Brain pericyte (primary cell): ENCODE measurements around the gene KIF3A.

ENCODE experiments used
- DNase-seq: peaks from one replicate; pipeline ENCODE4 v3.0.0-alpha.2; 2012; ENCODE audit warnings: low read depth, low spot score

Gene KIF3A

DNA sequence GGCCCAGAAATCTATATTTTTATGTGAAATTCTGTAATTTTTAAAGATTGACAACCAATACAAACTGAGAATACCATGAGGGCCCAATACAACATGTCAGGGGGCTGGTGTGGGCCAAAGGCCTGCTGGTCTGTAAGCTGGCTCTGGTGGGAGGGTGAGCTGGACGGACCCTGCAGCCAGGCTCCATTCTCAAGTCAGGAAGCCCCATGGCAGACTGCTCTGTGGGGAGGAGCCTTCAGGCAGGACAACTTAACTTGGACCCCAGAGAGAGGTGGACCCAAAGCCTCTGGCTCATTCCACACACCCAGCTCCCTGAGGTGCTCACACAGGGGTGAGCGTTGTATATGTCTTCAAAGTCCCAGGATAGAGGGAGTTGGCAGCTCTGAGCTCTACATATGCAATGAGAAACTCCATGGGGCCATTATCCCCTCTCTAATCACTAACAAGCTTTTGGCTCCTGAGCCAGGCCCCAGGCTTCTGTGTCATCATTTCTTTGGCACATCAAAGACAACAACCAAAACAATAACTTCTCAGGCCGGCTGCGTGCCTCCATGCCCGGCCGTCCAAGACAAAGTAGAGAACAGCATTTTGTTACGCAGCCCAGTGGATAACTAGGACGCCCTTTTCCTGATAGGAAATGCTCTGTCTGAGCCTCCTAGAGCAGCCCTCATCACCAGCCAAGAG is 33.3 kb upstream of the KIF3A start:
- DNase-seq = no peak

GRCh38 chr5:132768485-132768868 is 31.1 kb upstream of the KIF3A start:
- DNase-seq = no peak

- no peak for DNase-seq
Measured at GRCh38 chr5:132767150-132767549, 29.8 kb upstream of the KIF3A start.

- DNase-seq = no peak
Measured at GRCh38 chr5:132766806-132767055, 29.4 kb upstream of the KIF3A start.

DNA sequence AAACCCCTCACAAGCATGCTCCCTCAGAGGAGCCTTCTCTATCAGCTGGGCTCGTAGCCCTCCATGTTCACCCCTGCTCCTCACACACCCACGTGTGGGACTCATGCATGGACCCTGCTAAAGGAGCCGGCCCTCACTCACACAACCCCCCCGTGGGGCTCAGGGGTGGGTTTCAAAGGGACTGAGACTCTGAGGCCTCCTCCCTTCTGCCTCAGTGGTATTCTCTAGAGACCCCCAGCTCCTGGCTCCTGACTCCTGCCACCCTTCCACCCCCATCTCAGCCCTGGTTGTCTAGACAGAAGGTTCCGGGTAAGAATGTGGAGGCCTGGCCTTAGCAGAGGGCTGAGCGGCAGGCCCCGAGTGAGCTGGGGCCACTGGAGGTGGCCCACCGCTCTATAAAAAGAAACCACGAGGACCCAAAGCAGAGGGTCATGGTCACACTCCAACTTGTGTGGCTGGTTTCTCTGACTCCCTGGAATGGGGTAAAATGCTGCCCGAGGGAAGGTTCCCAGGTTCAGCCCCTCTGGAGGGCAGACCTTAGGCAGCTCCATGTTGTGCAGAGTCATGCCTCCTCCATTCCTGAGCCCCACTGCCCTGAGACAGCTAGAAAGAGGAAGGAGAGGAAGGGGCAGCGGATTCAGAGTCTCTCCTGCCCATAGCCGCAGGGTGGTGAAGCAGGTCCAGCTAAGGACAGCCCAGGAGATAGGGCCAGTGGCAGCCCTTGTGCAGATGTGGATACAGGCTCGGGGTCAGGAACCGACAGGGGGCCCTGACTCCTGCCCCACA is 28.9 kb upstream of the KIF3A start:
- DNase-seq = no peak

GRCh38 chr5:132765311-132766019 is 28.1 kb upstream of the KIF3A start:
- no peak for DNase-seq

GRCh38 chr5:132764671-132765238 is 27.4 kb upstream of the KIF3A start:
- no peak for DNase-seq

DNA sequence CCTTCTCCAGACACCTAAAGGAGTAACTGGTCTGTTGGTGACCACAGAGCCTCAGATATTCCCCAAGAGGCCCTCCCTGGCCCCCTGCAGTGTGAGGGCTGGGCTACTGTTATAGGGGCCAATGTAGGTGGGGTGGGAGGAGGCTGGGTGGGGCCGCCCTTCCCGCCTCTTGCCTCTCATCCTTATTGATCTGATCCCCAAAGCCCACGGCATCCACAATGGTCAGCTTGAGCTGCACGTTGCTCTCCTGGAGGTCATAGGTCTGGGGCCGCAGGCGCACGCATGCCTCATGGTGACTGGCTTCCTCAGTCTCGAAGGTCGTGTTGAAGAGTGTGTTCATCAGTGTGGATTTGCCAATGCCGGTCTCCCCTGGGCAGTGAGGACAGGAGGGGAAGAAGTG is 26.7 kb upstream of the KIF3A start:
- no peak for DNase-seq

DNA sequence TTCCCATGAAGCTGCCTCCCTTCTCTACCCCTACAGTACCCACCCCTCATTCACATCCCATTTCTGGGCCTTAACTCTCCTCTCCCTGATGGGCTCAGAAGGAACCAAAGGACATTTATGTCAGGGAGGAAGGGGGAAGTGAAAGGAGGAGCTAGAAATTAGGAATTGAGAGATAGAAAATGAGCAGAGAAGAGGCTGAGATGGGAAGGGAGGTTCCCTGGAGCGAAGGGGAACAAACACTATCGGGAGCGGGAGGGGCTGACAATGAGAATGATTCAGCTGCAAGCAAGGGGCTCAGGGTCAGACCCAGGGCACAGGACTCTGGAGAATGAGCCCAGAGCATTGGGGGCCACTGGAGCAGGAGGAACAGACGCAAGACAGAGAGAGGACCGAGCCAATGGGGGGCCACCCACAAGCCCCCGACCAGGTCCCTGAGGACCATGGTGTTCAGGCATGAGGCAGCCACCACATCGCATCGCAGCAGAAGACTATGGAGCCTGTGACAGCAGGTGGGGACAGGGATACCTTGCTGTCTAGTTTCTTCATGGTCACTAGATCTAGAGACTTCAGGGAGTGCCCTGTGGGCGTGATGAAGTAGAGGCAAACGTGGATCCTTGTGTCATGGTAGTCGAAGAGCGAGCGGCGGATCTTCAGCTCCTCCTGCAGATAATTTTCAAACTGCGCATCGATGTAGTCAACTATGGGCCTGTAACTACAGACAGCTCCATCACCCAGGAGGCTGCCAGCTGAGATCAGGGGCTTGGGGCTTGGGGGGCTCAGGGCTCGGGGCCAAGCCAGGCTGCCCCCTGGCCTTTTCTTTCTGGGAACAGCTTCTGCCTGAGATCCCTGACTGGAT is 26.1 kb upstream of the KIF3A start:
- DNase-seq = no peak

- DNase-seq = no peak
Measured at GRCh38 chr5:132762246-132763000, 25.1 kb upstream of the KIF3A start.

DNA sequence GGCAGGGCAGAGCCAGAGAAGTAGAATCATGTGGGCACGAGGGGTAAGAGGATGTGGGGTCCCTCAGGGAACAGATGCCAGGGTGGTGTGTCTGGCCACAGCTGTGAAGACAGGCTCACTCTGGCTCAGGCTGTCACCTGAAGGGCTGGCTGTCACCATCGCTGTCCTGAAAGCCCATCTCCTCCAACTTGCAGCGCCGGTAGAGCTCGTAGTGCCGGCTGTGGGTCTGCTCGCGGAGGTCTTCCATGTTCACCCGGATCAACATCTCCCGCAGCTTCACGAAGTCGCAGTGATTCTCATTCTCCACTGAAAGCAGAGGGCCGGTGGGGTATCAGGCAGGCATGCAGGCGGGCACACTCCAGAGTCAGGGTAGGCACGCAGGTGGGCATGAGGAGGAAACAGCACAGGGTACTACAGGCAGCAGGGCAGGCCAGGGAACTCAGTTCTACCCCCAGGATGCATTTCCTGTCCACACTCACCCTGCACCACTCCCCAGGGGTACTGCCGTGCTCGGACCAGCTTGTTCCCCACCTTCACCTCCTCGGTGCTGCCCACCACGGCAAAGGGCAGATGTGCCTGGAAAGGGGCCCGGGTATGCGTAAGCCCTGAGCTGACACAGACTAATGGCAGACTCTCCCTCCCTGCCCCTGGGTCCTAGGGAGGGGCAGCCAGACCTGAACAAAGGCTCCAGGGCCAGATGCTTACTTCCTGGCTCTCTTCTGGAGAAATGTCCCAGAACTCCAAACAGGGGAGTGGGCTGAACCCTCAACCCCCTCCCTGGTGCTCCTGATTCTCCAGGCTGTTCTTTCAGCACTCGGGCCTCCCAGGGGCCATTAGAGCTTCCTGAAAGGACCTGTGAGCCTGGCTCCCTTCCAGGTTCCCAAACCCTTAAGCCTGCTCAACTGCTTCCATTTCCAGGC is 24.2 kb upstream of the KIF3A start:
- DNase-seq = no peak

DNA sequence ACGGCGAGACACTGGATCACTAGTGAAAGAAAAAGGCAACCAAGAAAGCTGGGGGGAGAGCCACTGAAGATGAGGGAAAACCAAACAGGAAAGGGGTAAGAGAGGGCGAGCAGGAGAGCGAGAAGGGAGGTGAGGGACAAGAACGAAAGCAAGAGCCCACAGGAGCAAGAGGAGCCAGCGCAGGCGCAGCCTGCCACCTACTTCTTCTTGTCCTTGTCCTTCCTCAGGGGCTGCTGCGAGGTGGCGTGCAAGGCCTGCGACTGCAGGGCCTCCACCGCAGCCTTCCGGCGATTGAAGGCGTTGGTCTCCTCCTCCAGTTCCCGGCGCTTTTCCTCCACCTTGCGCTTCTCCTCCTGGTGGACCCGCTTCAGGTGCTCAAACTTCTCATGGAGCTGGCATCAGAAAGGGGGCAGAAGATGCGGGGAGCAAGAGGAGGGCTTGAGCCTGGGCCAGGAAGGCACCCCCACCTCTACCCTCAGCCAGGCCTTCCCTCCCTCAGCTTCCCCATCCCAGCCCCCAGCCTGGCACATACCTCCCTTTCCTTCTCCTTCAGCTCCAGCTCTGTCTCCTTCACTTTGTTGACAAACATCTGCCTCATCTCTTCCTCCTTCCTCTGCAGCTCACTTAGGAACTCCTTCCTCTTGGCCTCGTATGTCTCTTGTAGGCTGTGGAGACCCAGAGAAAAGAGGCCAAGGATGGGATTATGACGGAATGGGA is 23.4 kb upstream of the KIF3A start:
- no peak for DNase-seq

GRCh38 chr5:132760049-132760420 is 22.7 kb upstream of the KIF3A start:
- DNase-seq = no peak

- DNase-seq = no peak
Measured at GRCh38 chr5:132759114-132760048, 22.0 kb upstream of the KIF3A start.

- DNase-seq = no peak
Measured at GRCh38 chr5:132758451-132758850, 21.1 kb upstream of the KIF3A start.

DNA sequence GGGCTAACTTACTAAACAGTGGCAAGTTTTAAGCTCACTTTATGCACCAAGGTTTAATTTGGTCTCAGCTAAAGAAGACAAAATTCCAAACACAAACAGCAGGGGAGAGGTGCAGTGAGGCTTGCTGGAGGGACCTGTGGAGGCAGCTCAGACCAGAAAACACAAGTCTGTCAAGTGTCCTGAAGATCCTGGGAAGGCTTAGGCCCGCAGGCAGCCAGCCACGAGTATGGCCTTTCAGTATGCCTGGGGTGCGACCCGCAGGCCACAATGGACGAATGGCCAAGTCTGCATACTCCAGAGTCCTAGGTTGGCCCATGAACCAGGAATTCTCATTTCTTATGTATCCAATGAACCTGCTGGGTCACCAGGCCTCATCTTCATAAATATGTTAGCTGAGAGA is 19.2 kb upstream of the KIF3A start:
- no peak for DNase-seq

DNA sequence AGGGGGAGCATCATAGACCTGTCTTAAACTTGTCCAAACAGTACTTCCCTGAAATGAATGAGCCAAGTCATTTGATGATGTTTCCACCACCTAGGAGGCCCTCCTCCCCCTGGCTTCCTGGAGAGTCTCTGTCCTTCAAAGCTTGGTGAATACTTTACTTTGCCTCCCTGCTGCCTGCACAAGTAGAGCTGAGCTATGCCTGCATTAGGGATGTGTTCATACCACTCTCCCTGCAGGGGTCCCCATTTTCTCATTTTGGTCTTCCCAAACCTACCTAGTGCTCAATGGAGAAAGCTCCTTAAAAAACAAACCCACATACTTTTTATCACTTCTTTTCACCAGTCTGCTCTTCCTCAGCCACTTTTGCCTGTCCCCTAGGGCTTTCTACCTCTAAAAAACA is 17.6 kb upstream of the KIF3A start:
- no peak for DNase-seq

GRCh38 chr5:132754111-132754510 is 16.8 kb upstream of the KIF3A start:
- no peak for DNase-seq
